Measurements from ENCODE around the gene LRRN3. TPM values are rescaled to one million over a fixed set of nuclear protein-coding genes. Genes with fewer than 3 reads are reported as not detected.

LRRN3 gene
- total and polyA plus RNA-seq, 2 experiments from 2014 or later, result 0.40 TPM; not detected in 1

DNA sequence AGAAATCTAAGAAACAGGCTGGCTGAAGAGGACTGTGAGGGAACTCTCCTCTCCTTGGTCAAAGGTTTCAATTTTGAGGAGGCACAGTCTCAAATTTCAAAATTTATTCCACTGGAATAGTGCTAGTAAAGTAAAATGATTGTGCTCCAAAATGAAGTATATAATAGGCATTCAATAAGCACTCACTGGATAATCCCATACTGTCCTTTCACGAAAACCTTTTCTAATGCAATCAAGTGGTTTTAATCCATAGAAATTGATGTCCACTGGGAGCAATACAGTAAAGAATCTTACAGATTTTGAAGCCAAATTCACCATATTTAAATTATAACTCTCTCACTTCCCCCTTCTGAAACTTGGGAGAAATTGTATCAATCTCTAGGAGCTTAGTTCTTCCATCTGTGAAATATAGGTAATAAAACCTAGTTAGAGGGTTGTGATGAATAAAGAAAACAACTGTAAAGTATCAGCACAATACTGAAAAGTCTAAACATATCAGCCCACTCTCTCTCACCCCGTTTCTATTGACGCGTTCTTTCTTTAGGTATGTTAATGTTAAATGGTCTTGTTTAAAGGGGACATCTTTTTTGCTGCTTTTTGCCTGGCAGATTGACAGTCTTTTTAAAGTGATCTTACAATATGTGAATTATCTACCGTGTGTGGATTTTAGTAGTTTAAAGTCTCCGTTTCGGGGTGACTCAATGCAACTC, 40.8 kb upstream of the LRRN3 start:
- H3K4me1 Mint-ChIP-seq, result peaks cover 43% of the 10 kb centered on the region
- H3K27ac Mint-ChIP-seq, result peak overlapping the region; percentile 68
- no peaks in the 10 kb centered on the region for H3K27me3 ChIP-seq (ENCODE audit: insufficient read depth)

DNA sequence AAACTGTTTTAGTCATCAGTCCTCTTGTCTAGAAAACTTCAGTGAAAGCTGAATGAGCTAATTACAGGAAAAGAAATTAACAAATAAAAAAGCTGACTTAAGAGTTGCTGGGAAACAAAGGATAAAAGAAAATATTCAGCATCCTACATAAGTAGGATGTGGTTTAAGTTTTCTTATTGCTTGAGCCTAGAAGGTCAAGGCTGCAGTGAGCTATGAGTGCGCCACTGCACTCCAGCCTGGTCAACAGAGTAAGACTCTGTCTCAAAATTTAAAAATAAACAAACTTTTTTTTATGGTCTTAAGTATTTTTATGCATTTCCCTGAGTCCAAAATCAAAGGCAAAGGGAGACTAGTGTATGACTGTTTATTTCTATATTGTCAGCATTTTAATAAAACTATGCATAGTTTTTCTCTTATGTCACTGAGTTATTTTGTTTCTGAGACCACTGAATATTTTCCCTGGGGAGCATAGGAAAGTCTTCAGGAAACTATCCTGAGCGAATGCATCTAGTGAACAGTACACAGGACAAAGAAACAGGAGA, 40.0 kb upstream of the LRRN3 start:
- H3F3A ChIP-seq (replicated peaks; ENCODE audit: low read depth), result no peaks in the 10 kb centered on the region
- Mint-ChIP-seq H3K27me3 (ENCODE audit: insufficient read depth, low read depth, poor library complexity) (no peaks in the 10 kb centered on the region), H3K4me1 (peaks cover 39% of the 10 kb centered on the region), H3K9me3 (no peaks in the 10 kb centered on the region), H3K36me3 (ENCODE audit: low read depth) (0 out of 3 replicates have a peak, but pooled peaks cover 2% of the 10 kb centered on the region), H3K27ac (peak overlapping the region; percentile 91), H3K4me3 (no peak overlapping the region)
- H3K79me2 ChIP-seq (replicated peaks; ENCODE audit: insufficient read depth), result no peaks in the 10 kb centered on the region
- H3K36me3 ChIP-seq (ENCODE audit: insufficient read depth), result no peaks in the 10 kb centered on the region
- peak overlapping the region; percentile 12 for H3K27ac ChIP-seq (ENCODE audit: low read depth)
- H4K20me1 ChIP-seq (replicated peaks; ENCODE audit: insufficient read depth), result no peaks in the 10 kb centered on the region
- no peak for ATAC-seq
- no peaks in the 10 kb centered on the region; the same call in 1 of the 2 replicates for H3K9me2 ChIP-seq (ENCODE audit: insufficient read depth)
- H3K4me1 ChIP-seq (ENCODE audit: insufficient read depth), result peaks cover 29% of the 10 kb centered on the region
- H3K4me2 ChIP-seq, result peak overlapping the region; percentile 16
- DNase-seq (ENCODE audit: low spot score), result no peak
- no peak overlapping the region for H3K4me3 ChIP-seq
- no peak overlapping the region for H2AFZ ChIP-seq
- H3K27me3 ChIP-seq (ENCODE audit: insufficient read depth), result no peaks in the 10 kb centered on the region
- TF ChIP-seq, protein P1, sequence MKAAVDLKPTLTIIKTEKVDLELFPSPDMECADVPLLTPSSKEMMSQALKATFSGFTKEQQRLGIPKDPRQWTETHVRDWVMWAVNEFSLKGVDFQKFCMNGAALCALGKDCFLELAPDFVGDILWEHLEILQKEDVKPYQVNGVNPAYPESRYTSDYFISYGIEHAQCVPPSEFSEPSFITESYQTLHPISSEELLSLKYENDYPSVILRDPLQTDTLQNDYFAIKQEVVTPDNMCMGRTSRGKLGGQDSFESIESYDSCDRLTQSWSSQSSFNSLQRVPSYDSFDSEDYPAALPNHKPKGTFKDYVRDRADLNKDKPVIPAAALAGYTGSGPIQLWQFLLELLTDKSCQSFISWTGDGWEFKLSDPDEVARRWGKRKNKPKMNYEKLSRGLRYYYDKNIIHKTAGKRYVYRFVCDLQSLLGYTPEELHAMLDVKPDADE (IDR thresholded peaks at IDR 0.05), result no peak
- TF ChIP-seq EZH2phosphoT487 (IDR thresholded peaks at IDR 0.05; ENCODE audit: unreplicated experiment) (no peak), ZNF331 (CRISPR knock-in tag; IDR thresholded peaks at IDR 0.05; ENCODE audit: low read depth) (no peak), POLR2AphosphoS5 (IDR thresholded peaks at IDR 0.05; ENCODE audit: low read depth) (no peak), STAT1 (IDR thresholded peaks at IDR 0.05; ENCODE audit: unreplicated experiment) (no peak), EZH2 (IDR thresholded peaks at IDR 0.05; ENCODE audit: low read depth, unreplicated experiment) (no peak), JUNB (IDR thresholded peaks at IDR 0.05; ENCODE audit: unreplicated experiment) (no peak), CREB1 (CRISPR knock-in tag; IDR thresholded peaks at IDR 0.05; ENCODE audit: low read depth) (no peak)

More for the DNA sequence above, 40.8 kb upstream of the LRRN3 start:
- Histone ChIP-seq H3K36me3 (ENCODE audit: insufficient read depth) (no peaks in the 10 kb centered on the region), H3F3A (replicated peaks; ENCODE audit: low read depth) (no peaks in the 10 kb centered on the region), H2AFZ (no peak overlapping the region), H3K9me2 (ENCODE audit: insufficient read depth) (no peaks in the 10 kb centered on the region; the same call in 1 of the 2 replicates), H3K79me2 (replicated peaks; ENCODE audit: insufficient read depth) (no peaks in the 10 kb centered on the region), H3K4me1 (ENCODE audit: insufficient read depth) (peaks cover 29% of the 10 kb centered on the region), H4K20me1 (replicated peaks; ENCODE audit: insufficient read depth) (no peaks in the 10 kb centered on the region), H3K4me3 (no peak overlapping the region), H3K4me2 (peak overlapping the region; percentile 16), H3K27ac (ENCODE audit: low read depth) (peak overlapping the region; percentile 12)
- ATAC-seq (no peak), DNase-seq (ENCODE audit: low spot score) (no peak)
- Mint-ChIP-seq H3K36me3 (ENCODE audit: low read depth) (0 out of 3 replicates have a peak, but pooled peaks cover 2% of the 10 kb centered on the region), H3K27me3 (ENCODE audit: insufficient read depth, low read depth, poor library complexity) (no peaks in the 10 kb centered on the region), H3K4me3 (no peak overlapping the region), H3K9me3 (no peaks in the 10 kb centered on the region)
- TF ChIP-seq NANOG (IDR thresholded peaks at IDR 0.05; ENCODE audit: borderline replicate concordance), result no peak
- TF ChIP-seq, protein P1 (IDR thresholded peaks at IDR 0.05), result no peak
- TF ChIP-seq JUNB (IDR thresholded peaks at IDR 0.05; ENCODE audit: unreplicated experiment), result no peak
- TF ChIP-seq ZNF114 (CRISPR knock-in tag; IDR thresholded peaks at IDR 0.05), result no peak
- TF ChIP-seq STAT1 (IDR thresholded peaks at IDR 0.05; ENCODE audit: unreplicated experiment), result no peak
- TF ChIP-seq, protein P2, sequence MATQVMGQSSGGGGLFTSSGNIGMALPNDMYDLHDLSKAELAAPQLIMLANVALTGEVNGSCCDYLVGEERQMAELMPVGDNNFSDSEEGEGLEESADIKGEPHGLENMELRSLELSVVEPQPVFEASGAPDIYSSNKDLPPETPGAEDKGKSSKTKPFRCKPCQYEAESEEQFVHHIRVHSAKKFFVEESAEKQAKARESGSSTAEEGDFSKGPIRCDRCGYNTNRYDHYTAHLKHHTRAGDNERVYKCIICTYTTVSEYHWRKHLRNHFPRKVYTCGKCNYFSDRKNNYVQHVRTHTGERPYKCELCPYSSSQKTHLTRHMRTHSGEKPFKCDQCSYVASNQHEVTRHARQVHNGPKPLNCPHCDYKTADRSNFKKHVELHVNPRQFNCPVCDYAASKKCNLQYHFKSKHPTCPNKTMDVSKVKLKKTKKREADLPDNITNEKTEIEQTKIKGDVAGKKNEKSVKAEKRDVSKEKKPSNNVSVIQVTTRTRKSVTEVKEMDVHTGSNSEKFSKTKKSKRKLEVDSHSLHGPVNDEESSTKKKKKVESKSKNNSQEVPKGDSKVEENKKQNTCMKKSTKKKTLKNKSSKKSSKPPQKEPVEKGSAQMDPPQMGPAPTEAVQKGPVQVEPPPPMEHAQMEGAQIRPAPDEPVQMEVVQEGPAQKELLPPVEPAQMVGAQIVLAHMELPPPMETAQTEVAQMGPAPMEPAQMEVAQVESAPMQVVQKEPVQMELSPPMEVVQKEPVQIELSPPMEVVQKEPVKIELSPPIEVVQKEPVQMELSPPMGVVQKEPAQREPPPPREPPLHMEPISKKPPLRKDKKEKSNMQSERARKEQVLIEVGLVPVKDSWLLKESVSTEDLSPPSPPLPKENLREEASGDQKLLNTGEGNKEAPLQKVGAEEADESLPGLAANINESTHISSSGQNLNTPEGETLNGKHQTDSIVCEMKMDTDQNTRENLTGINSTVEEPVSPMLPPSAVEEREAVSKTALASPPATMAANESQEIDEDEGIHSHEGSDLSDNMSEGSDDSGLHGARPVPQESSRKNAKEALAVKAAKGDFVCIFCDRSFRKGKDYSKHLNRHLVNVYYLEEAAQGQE (IDR thresholded peaks at IDR 0.05; ENCODE audit: unreplicated experiment), result no peak
- TF ChIP-seq POLR2AphosphoS5 (IDR thresholded peaks at IDR 0.05; ENCODE audit: low read depth), result no peak
- no peak for TF ChIP-seq EZH2phosphoT487 (IDR thresholded peaks at IDR 0.05; ENCODE audit: unreplicated experiment)
- no peak for TF ChIP-seq EZH2 (IDR thresholded peaks at IDR 0.05; ENCODE audit: low read depth, unreplicated experiment)

Measured in GM23338 (cell line).